Breast epithelium (tissue), 4 donors: ENCODE measurements around the gene COMMD3. TPM values are rescaled to one million over a fixed set of nuclear protein-coding genes. Genes with fewer than 3 reads are reported as not detected.

Experiments used
- DNase-seq, 2 donors: peaks; one replicate each; pipeline ENCODE4 v3.0.0-alpha.2; 2019; ENCODE audit warnings: low spot score in 2 of 2
- H3K27ac ChIP-seq, 2 donors: fragments of 200-600 bp; sonication (generic) in 1 of 2; one replicate each; pipeline ENCODE4 v1.5.1; 2016 to 2019; ENCODE audit warnings: mild to moderate bottlenecking in 1 of 2
- H3K27me3 ChIP-seq, 2 donors: fragments of 200-600 bp; sonication (generic) in 1 of 2; one replicate each; pipeline versions ENCODE4 v1.5.1 to v1.6.0; 2017 to 2019; ENCODE audit warnings: control low read depth in 1 of 2, mild to moderate bottlenecking in 1 of 2
- H3K36me3 ChIP-seq: fragments of 200-600 bp; one replicate; pipeline ENCODE4 v1.5.1; 2019
- H3K4me1 ChIP-seq, 2 donors: fragments of 200-600 bp; sonication (generic); one replicate each; pipeline ENCODE4 v1.5.1; 2016 to 2019; ENCODE audit warnings: control low read depth in 1 of 2
- H3K4me3 ChIP-seq, 3 donors: fragments of 200-600 bp; sonication (generic); 1 replicate in 2 of 3; 2 replicates in 1 of 3; pipeline ENCODE4 v1.5.1; 2016 to 2019; ENCODE audit warnings: mild to moderate bottlenecking in 3 of 3, moderate library complexity in 2 of 3
- H3K9me3 ChIP-seq, 2 donors: fragments of 200-600 bp; sonication (generic) in 1 of 2; one replicate each; pipeline ENCODE4 v1.5.1; 2016 to 2019; ENCODE audit warnings: control low read depth in 1 of 2
- POLR2A ChIP-seq: fragments of 450-650 bp; IDR thresholded peaks from one replicate; pipeline ENCODE4 v1.6.1; 2016; ENCODE audit warnings: antibody characterized with exemption, mild to moderate bottlenecking, moderate library complexity
- POLR2AphosphoS5 ChIP-seq, 3 donors: sonication (generic); formaldehyde crosslinking; IDR thresholded peaks; one replicate each; pipeline ENCODE4 v1.6.1; 2017; ENCODE audit warnings: antibody characterized with exemption in 3 of 3
- intact Hi-C: fragments of 100-400 bp; cut with DNase I; formaldehyde crosslinking; loops from one replicate; pipeline ENCODE4 v1.15.1; 2023; ENCODE audit warnings: low total_unique reads
- total RNA-seq, 3 donors: library from RNA; depleted of rRNA; stranded (reverse); fragments of >200 nt; gene quantifications; one replicate each; pipeline ENCODE4 v1.1.0, GENCODE V29; 2016
- TF ChIP-seq, protein P1 (sequence below), 3 donors: fragments of 450-650 bp; IDR thresholded peaks; one replicate each; pipeline ENCODE4 v1.5.1; 2016 to 2017; ENCODE audit warnings: antibody characterized with exemption in 3 of 3, mild to moderate bottlenecking in 3 of 3, moderate library complexity in 3 of 3

COMMD3 gene
- total RNA-seq, 3 donors from 2014 or later = 30.1 to 51.4 (median 35.7) TPM

GRCh38 chr10:22368981-22369380 is 52.8 kb downstream of the COMMD3 start:
- Histone ChIP-seq H3K27me3 (no peaks in the 10 kb centered on the region), H3K27ac (no peak overlapping the region), H3K4me3 (no peak overlapping the region), H3K4me1 (no peaks in the 10 kb centered on the region), H3K36me3 (no peaks in the 10 kb centered on the region), H3K9me3 (no peaks in the 10 kb centered on the region)
- intact Hi-C loops = loop anchor here (10.0 kb wide), 1 partner anchor 94 kb away; no protein-coding TSS in a partner anchor
- no peak for DNase-seq
- TF ChIP-seq POLR2A = no peak
- no peak for TF ChIP-seq POLR2AphosphoS5 (IDR thresholded peaks at IDR 0.05)
- TF ChIP-seq, protein P1, sequence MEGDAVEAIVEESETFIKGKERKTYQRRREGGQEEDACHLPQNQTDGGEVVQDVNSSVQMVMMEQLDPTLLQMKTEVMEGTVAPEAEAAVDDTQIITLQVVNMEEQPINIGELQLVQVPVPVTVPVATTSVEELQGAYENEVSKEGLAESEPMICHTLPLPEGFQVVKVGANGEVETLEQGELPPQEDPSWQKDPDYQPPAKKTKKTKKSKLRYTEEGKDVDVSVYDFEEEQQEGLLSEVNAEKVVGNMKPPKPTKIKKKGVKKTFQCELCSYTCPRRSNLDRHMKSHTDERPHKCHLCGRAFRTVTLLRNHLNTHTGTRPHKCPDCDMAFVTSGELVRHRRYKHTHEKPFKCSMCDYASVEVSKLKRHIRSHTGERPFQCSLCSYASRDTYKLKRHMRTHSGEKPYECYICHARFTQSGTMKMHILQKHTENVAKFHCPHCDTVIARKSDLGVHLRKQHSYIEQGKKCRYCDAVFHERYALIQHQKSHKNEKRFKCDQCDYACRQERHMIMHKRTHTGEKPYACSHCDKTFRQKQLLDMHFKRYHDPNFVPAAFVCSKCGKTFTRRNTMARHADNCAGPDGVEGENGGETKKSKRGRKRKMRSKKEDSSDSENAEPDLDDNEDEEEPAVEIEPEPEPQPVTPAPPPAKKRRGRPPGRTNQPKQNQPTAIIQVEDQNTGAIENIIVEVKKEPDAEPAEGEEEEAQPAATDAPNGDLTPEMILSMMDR (IDR thresholded peaks at IDR 0.05) = no peak

DNA sequence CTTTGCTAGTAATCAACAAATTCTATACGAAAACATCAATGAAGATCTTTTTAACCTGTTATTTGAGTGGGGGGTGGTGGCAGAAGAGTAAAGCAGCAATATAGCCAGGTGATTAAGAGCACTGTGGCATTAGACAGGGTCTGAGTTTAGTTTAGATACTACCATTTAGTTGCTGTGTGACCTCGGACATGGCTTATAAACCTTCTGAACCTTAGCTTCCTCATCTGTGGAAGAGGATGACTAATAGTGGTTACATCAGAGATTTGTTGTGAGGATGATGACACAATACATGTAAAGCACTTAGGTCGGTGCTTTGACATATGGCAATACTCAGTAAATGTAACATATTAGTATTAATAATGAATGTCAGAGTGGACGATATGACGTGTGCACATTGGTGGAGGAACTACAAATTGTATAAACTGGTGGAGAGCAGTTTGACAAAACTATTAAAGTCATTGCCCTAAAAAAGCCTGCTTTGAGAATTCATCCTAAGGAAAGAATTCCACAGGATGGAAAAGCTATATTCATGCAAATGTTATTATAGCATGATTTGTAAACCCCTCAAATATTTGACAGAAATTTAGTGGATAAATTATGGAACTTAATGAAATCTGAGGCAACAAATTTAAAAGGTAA is 53.4 kb downstream of the COMMD3 start:
- no peak for DNase-seq
- Histone ChIP-seq H3K4me3 (no peak overlapping the region), H3K27ac (no peak overlapping the region), H3K9me3 (no peaks in the 10 kb centered on the region), H3K36me3 (no peaks in the 10 kb centered on the region), H3K27me3 (no peaks in the 10 kb centered on the region), H3K4me1 (no peaks in the 10 kb centered on the region)
- no peak for TF ChIP-seq POLR2AphosphoS5 (IDR thresholded peaks at IDR 0.05)
- TF ChIP-seq, protein P1 (IDR thresholded peaks at IDR 0.05) = no peak
- intact Hi-C loops = loop anchor here (10.0 kb wide), 1 partner anchor 95 kb away; no protein-coding TSS in a partner anchor

Other genes with a start within 250 kb of the COMMD3 start
- not detected for gene EBLN1, start 98.4 kb upstream of the COMMD3 start, total RNA-seq
- 10 to 100 TPM; 48.5 to 92.3 (median 68.5) TPM for gene BMI1, start 4.7 kb downstream of the COMMD3 start, total RNA-seq
- gene SPAG6, start 29.1 kb downstream of the COMMD3 start, total RNA-seq = 1 to 10 TPM in 1 of 3 donors, under 1 TPM in 1, not detected in 1; 0.59 to 4.9 TPM